Peyer's patch (tissue), 4 donors: ENCODE data around the gene TMEM19. TPM values are rescaled to one million over a fixed set of nuclear protein-coding genes. Genes with fewer than 3 reads are reported as not detected.

Source experiments
- DNase-seq, 3 donors: peaks; one replicate each; pipeline ENCODE4 v3.0.0-alpha.2; 2017 to 2019
- H3K27ac ChIP-seq, 4 donors: fragments of 200-600 bp; sonication (generic); one replicate each; pipeline ENCODE4 v1.5.1; 2016 to 2019
- H3K27me3 ChIP-seq, 2 donors: fragments of 200-600 bp; sonication (generic); one replicate each; pipeline ENCODE4 v1.5.1; 2019
- H3K36me3 ChIP-seq, 3 donors: fragments of 200-600 bp; sonication (generic); one replicate each; pipeline ENCODE4 v1.5.1; 2016 to 2019
- H3K4me1 ChIP-seq, 4 donors: fragments of 200-600 bp; sonication (generic); one replicate each; pipeline ENCODE4 v1.5.1; 2016 to 2019
- H3K4me3 ChIP-seq, 4 donors: fragments of 200-600 bp; sonication (generic); 1 replicate in 3 of 4; 2 replicates in 1 of 4; pipeline ENCODE4 v1.5.1; 2016 to 2019; ENCODE audit warnings: mild to moderate bottlenecking in 1 of 4
- H3K9me3 ChIP-seq, 4 donors: fragments of 200-600 bp; sonication (generic); one replicate each; pipeline ENCODE4 v1.5.1; 2016 to 2019; ENCODE audit warnings: mild to moderate bottlenecking in 1 of 4
- CTCF ChIP-seq, 6 experiments: fragments of 450-650 bp in 4 of 6; fragments of 200-600 bp in 2 of 6; sonication (generic) in 1 of 6; IDR thresholded peaks; one replicate each; pipeline ENCODE4 v1.5.1; 2017 to 2019; ENCODE audit warnings: antibody characterized with exemption in 6 of 6, mild to moderate bottlenecking in 3 of 6, moderate library complexity in 1 of 6
- POLR2A ChIP-seq, 2 donors: fragments of 450-650 bp; IDR thresholded peaks; one replicate each; pipeline ENCODE4 v1.5.1; 2017; ENCODE audit warnings: antibody characterized with exemption in 2 of 2, mild to moderate bottlenecking in 2 of 2, moderate library complexity in 2 of 2
- total RNA-seq, 4 donors: library from RNA; depleted of rRNA; stranded (reverse); fragments of >200 nt; gene quantifications; one replicate each; pipeline ENCODE4 v1.1.0, GENCODE V29; 2016

Gene TMEM19
- total RNA-seq, 4 donors from 2014 or later = 12.4 to 48.3 (median 43.6) TPM

- Histone ChIP-seq H3K36me3 (peaks cover 0 to 51% (median 0%) of the 10 kb centered on the region in 3 donors), H3K4me3 (no peak overlapping the region), H3K27me3 (no peaks in the 10 kb centered on the region), H3K9me3 (no peaks in the 10 kb centered on the region), H3K4me1 (peaks cover 0 to 11% (median 3%) of the 10 kb centered on the region in 4 donors), H3K27ac (no peak overlapping the region)
- DNase-seq = no peak
- TF ChIP-seq POLR2A (IDR thresholded peaks at IDR 0.05) (no peak), CTCF (IDR thresholded peaks at IDR 0.05) (no peak)
Observed at GRCh38 chr12:71652656-71653055, 33.2 kb upstream of the TMEM19 start.

GRCh38 chr12:71653137-71653536 is 32.7 kb upstream of the TMEM19 start:
- Histone ChIP-seq H3K27me3 (no peaks in the 10 kb centered on the region), H3K36me3 (peaks cover 0 to 52% (median 0%) of the 10 kb centered on the region in 3 donors), H3K4me3 (no peak overlapping the region), H3K4me1 (peaks cover 0 to 11% (median 3%) of the 10 kb centered on the region in 4 donors), H3K27ac (no peak overlapping the region), H3K9me3 (no peaks in the 10 kb centered on the region)
- no peak for DNase-seq
- no peak for TF ChIP-seq CTCF (IDR thresholded peaks at IDR 0.05)

- no peak for DNase-seq
- H3K4me3 ChIP-seq = no peak overlapping the region
- H3K27me3 ChIP-seq = no peaks in the 10 kb centered on the region
- H3K36me3 ChIP-seq = peaks cover 0 to 62% (median 0%) of the 10 kb centered on the region in 3 donors
- H3K9me3 ChIP-seq = no peaks in the 10 kb centered on the region
- H3K4me1 ChIP-seq = peaks cover 0 to 11% (median 3%) of the 10 kb centered on the region in 4 donors
- H3K27ac ChIP-seq = no peak overlapping the region
- TF ChIP-seq CTCF (IDR thresholded peaks at IDR 0.05) = no peak
- no peak for TF ChIP-seq POLR2A (IDR thresholded peaks at IDR 0.05)
Observed at GRCh38 chr12:71654200-71654599, 31.7 kb upstream of the TMEM19 start.

GRCh38 chr12:71655495-71655894 is 30.4 kb upstream of the TMEM19 start:
- TF ChIP-seq POLR2A (IDR thresholded peaks at IDR 0.05) = no peak
- Histone ChIP-seq H3K36me3 (peaks cover 0 to 75% (median 0%) of the 10 kb centered on the region in 3 donors), H3K27me3 (no peaks in the 10 kb centered on the region), H3K9me3 (no peaks in the 10 kb centered on the region), H3K4me1 (peaks cover 0 to 14% (median 3%) of the 10 kb centered on the region in 4 donors), H3K4me3 (no peak overlapping the region), H3K27ac (no peak overlapping the region)
- no peak for DNase-seq

- Histone ChIP-seq H3K27ac (no peak overlapping the region), H3K27me3 (no peaks in the 10 kb centered on the region), H3K4me1 (peaks cover 0 to 19% (median 3%) of the 10 kb centered on the region in 4 donors), H3K36me3 (peaks cover 0 to 75% (median 0%) of the 10 kb centered on the region in 3 donors), H3K9me3 (no peaks in the 10 kb centered on the region), H3K4me3 (no peak overlapping the region)
- DNase-seq = no peak
- no peak for TF ChIP-seq CTCF (IDR thresholded peaks at IDR 0.05)
- TF ChIP-seq POLR2A (IDR thresholded peaks at IDR 0.05) = no peak
Observed at GRCh38 chr12:71655907-71656306, 30.0 kb upstream of the TMEM19 start.

- TF ChIP-seq CTCF (IDR thresholded peaks at IDR 0.05) (no peak), POLR2A (IDR thresholded peaks at IDR 0.05) (no peak)
- DNase-seq = no peak
- no peak overlapping the region for H3K4me3 ChIP-seq
- H3K9me3 ChIP-seq = no peaks in the 10 kb centered on the region
- H3K36me3 ChIP-seq = peaks cover 0 to 72% (median 0%) of the 10 kb centered on the region in 3 donors
- H3K4me1 ChIP-seq = peaks cover 0 to 27% (median 4%) of the 10 kb centered on the region in 4 donors
- no peaks in the 10 kb centered on the region for H3K27me3 ChIP-seq
- no peak overlapping the region for H3K27ac ChIP-seq
Observed at GRCh38 chr12:71656740-71657139, 29.1 kb upstream of the TMEM19 start.
